GM19043 (cell line): ENCODE data around the gene DCXR.

Experiments
- ATAC-seq: cut with Tn5 transposase; IDR thresholded peaks from one replicate; pipeline ENCODE4 v1.9.1; 2021; ENCODE audit warnings: low read depth; ENCODE audit not compliant: unreplicated experiment

DCXR gene

GRCh38 chr17:81986606-81987005, 50.9 kb downstream of the DCXR start:
- no peak for ATAC-seq
